Parathyroid adenoma (tissue), 2 donors: ENCODE data around the gene NMRK2.

Experiments
- H2AFZ ChIP-seq: fragments of 300-600 bp; sonication (generic); one replicate; pipeline ENCODE4 v1.7.0; 2017; ENCODE audit warnings: antibody characterized with exemption, mild to moderate bottlenecking
- H3K27ac ChIP-seq: fragments of 300-600 bp; sonication (generic); one replicate; pipeline ENCODE4 v1.7.0; 2017
- H3K27me3 ChIP-seq: fragments of 300-600 bp; sonication (generic); one replicate; pipeline ENCODE4 v1.7.0; 2017; ENCODE audit warnings: low read length; ENCODE audit not compliant: control insufficient read depth, insufficient read depth
- H3K36me3 ChIP-seq: fragments of 300-600 bp; sonication (generic); one replicate; pipeline ENCODE4 v1.7.0; 2017; ENCODE audit warnings: low read length; ENCODE audit not compliant: control insufficient read depth, insufficient read depth
- H3K4me1 ChIP-seq: fragments of 300-600 bp; sonication (generic); one replicate; pipeline ENCODE4 v1.7.0; 2017; ENCODE audit warnings: control low read depth
- H3K4me2 ChIP-seq: fragments of 300-600 bp; sonication (generic); one replicate; pipeline ENCODE4 v1.7.0; 2017; ENCODE audit warnings: low read length
- H3K4me3 ChIP-seq: fragments of 300-600 bp; sonication (generic); one replicate; pipeline ENCODE4 v1.7.0; 2017; ENCODE audit warnings: low read depth, low read length
- H3K79me2 ChIP-seq: fragments of 300-600 bp; sonication (generic); one replicate; pipeline ENCODE4 v1.7.0; 2017; ENCODE audit warnings: control low read depth
- H3K9ac ChIP-seq: fragments of 300-600 bp; sonication (generic); one replicate; pipeline ENCODE4 v1.7.0; 2017; ENCODE audit warnings: mild to moderate bottlenecking
- H3K9me3 ChIP-seq: fragments of 300-600 bp; sonication (generic); one replicate; pipeline ENCODE4 v1.7.0; 2017; ENCODE audit warnings: low read length; ENCODE audit not compliant: control insufficient read depth
- TF ChIP-seq, protein P1 (sequence below): fragments of 300-600 bp; sonication (generic); IDR thresholded peaks from one replicate; pipeline ENCODE4 v1.7.0; 2017; ENCODE audit warnings: antibody characterized with exemption, mild to moderate bottlenecking
- donor health status: primary hyperparathyroidism.

Gene NMRK2

DNA sequence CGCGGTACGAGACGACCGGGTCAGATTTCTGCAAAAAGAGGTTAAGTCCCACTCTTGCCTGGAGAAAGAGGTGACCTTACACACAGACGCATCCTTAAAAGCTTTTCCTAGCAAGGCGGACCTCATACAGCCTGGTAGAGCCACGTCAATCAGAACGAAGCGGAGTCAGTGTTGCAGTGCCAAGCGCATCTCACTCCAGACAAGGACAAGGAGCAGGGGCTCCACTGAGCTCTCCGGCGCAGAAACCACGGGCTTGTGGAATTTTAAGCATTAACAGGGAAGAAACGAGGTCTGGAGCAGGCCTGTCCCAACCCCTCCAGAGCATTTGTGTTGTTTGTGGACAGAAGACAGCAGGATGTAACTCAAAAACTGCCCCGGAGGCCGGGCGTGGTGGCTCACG is 45.3 kb downstream of the NMRK2 start:
- TF ChIP-seq, protein P1, sequence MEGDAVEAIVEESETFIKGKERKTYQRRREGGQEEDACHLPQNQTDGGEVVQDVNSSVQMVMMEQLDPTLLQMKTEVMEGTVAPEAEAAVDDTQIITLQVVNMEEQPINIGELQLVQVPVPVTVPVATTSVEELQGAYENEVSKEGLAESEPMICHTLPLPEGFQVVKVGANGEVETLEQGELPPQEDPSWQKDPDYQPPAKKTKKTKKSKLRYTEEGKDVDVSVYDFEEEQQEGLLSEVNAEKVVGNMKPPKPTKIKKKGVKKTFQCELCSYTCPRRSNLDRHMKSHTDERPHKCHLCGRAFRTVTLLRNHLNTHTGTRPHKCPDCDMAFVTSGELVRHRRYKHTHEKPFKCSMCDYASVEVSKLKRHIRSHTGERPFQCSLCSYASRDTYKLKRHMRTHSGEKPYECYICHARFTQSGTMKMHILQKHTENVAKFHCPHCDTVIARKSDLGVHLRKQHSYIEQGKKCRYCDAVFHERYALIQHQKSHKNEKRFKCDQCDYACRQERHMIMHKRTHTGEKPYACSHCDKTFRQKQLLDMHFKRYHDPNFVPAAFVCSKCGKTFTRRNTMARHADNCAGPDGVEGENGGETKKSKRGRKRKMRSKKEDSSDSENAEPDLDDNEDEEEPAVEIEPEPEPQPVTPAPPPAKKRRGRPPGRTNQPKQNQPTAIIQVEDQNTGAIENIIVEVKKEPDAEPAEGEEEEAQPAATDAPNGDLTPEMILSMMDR, result no peak
- no peak overlapping the region for H3K4me3 ChIP-seq
- H2AFZ ChIP-seq, result no peak overlapping the region
- no peak overlapping the region for H3K9ac ChIP-seq
- H3K4me2 ChIP-seq, result no peak overlapping the region
- H3K27ac ChIP-seq, result no peak overlapping the region
- peaks cover 31% of the 10 kb centered on the region for H3K79me2 ChIP-seq
- no peaks in the 10 kb centered on the region for H3K9me3 ChIP-seq
- no peaks in the 10 kb centered on the region for H3K4me1 ChIP-seq
- H3K36me3 ChIP-seq, result no peaks in the 10 kb centered on the region
- H3K27me3 ChIP-seq, result no peaks in the 10 kb centered on the region

DNA sequence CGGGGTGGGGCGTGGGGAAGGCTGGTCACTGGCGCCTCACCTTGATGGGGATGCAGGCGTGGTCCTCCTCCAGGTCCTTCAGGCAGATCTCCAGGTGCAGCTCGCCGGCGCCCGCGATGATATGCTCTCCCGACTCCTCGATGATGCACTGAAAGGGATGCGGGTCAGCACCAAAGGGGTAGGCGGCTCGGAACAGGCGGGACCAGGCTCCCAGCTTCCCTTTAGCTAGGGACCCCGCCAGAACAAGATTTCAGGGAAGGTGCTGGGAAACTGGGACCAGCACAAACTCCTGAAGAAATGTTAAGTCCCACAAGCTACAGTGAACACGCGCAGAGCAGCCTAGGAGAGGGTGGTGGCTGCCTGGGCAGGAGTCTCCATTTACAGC is 46.4 kb downstream of the NMRK2 start:
- no peak overlapping the region for H3K4me2 ChIP-seq
- H3K4me3 ChIP-seq, result no peak overlapping the region
- no peaks in the 10 kb centered on the region for H3K36me3 ChIP-seq
- no peaks in the 10 kb centered on the region for H3K9me3 ChIP-seq
- no peak overlapping the region for H3K27ac ChIP-seq
- H3K9ac ChIP-seq, result no peak overlapping the region
- no peak overlapping the region for H2AFZ ChIP-seq
- peaks cover 43% of the 10 kb centered on the region for H3K79me2 ChIP-seq
- H3K27me3 ChIP-seq, result no peaks in the 10 kb centered on the region
- TF ChIP-seq, protein P1, result no peak
- H3K4me1 ChIP-seq, result peaks cover 8% of the 10 kb centered on the region

DNA sequence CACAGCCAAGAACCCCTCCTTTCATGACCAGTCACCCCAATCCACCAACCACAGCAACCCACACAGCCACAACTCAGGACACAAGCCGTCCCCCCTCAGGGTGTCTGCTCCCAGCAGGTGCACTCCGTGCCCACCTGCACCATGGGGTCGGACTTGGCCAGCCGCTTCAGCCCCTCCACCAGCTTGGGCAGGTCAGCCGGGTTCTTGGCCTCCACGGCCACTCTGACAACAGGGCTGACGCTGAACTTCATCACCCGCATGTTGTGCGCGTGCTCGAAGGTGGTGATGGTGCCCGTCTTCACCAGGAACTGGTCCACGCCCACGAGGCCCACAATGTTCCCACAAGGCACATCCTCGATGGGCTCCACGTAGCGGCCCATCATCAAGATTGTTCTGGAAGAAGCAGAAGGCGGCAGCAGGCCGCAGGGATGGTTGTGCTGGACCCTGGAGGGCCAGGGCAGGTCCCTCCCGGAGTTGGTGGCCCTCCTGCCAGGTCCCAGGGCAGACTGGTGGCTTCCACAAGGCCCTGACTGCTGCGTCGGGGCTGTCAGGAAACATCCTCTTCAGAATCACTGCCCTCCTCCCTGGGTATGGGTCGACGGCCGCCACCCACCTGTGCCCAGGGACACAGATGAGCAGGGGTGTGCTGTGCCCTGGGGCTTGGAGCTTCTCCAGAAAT is 46.9 kb downstream of the NMRK2 start:
- Histone ChIP-seq H3K4me1 (peaks cover 8% of the 10 kb centered on the region), H2AFZ (no peak overlapping the region), H3K36me3 (no peaks in the 10 kb centered on the region), H3K4me3 (no peak overlapping the region), H3K9ac (no peak overlapping the region), H3K79me2 (peaks cover 47% of the 10 kb centered on the region), H3K4me2 (no peak overlapping the region), H3K27me3 (no peaks in the 10 kb centered on the region), H3K27ac (no peak overlapping the region), H3K9me3 (no peaks in the 10 kb centered on the region)
- TF ChIP-seq, protein P1, result no peak

DNA sequence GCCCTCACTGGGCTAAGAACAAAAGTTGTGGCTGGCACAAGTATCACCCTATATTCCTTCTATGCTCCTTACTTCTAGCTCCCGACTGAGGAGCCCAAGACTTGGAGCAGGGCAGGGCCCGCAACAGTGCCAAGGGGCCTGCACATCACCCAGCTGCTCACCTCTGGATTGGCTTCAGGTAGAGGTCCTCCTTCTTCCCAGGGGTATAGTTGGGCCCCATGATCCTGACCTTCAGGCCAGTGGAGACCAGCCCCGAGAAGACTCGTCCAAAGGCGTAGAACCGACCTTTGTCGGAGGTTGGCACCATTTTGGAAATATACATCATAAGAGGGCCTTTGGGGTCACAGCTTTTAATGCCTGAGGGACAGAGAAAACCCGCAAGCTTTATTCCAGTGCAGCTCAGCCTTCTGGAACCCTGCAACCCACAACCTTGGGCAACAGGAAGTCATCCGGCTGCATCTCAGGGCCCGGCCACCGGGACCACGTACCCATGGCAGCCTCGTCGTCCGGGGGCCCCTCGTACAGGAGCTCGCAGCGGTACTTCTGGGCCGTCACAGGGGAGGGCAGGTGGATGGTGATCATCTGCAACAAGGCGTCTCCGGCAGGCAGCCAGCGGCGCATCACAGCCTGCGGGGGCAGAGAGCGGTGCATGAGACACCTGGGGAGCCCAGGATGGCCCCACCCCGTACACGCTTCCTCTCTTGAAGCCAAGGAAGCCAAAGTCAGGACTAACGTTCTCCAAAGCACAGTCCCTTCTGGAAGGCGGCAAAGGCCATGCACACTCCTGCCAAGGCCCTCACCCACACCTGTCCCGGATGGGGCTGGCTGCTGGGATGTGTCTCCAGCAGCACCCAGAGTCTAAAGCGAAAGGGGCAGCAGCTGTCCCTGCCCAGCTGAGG is 47.7 kb downstream of the NMRK2 start:
- Histone ChIP-seq H3K27ac (no peak overlapping the region), H3K9ac (no peak overlapping the region), H3K36me3 (no peaks in the 10 kb centered on the region)

More for the DNA sequence above, 47.7 kb downstream of the NMRK2 start:
- H3K4me3 ChIP-seq, result no peak overlapping the region
- peaks cover 47% of the 10 kb centered on the region for H3K79me2 ChIP-seq
- H3K27me3 ChIP-seq, result no peaks in the 10 kb centered on the region
- no peak overlapping the region for H2AFZ ChIP-seq
- TF ChIP-seq, protein P1, result no peak
- H3K9me3 ChIP-seq, result no peaks in the 10 kb centered on the region
- no peak overlapping the region for H3K4me2 ChIP-seq
- peaks cover 9% of the 10 kb centered on the region for H3K4me1 ChIP-seq
